Activated CD4-positive, alpha-beta T cell treated with anti-CD3 and anti-CD28 coated beads for 24 hours (primary cell): ENCODE measurements around the gene OR10A6.

Experiments used
- DNase-seq, 2 donors: peaks; one replicate each; pipeline ENCODE4 v3.0.0-alpha.2; 2020; ENCODE audit warnings: low read depth in 2 of 2

OR10A6 gene

GRCh38 chr11:7931168-7931567, at the start of gene OR10A6:
TSS of gene OR10A6 (minus strand) at chr11:7931268. CDS start at chr11:7928662, 2,606 bp downstream.
- no peak for DNase-seq

GRCh38 chr11:7977232-7977917, 46.3 kb upstream of the OR10A6 start:
- no peak for DNase-seq

- no peak for DNase-seq
Observed at GRCh38 chr11:7974668-7975067, 43.6 kb upstream of the OR10A6 start.

DNA sequence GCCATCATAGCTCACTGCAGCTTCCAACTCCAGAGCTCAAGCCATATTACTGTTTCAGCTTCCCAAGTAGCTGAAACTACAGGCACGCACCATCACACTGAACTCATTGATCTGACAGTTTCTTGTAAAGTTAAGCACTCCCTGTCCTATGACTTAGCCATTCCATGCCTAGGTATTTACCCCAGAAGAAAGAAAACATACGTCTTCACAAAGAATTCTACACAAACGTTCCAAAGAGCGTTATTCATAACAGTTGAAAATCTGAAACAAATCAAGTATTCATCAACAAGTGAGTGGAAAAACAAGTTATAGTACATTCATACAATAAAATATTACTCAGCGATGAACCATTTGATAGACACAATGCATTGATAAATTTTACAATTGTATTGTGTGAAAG, 41.9 kb upstream of the OR10A6 start:
- DNase-seq = no peak

- no peak for DNase-seq
Observed at GRCh38 chr11:7971846-7972245, 40.8 kb upstream of the OR10A6 start.

GRCh38 chr11:7969756-7970646, 38.9 kb upstream of the OR10A6 start:
- no peak for DNase-seq

DNA sequence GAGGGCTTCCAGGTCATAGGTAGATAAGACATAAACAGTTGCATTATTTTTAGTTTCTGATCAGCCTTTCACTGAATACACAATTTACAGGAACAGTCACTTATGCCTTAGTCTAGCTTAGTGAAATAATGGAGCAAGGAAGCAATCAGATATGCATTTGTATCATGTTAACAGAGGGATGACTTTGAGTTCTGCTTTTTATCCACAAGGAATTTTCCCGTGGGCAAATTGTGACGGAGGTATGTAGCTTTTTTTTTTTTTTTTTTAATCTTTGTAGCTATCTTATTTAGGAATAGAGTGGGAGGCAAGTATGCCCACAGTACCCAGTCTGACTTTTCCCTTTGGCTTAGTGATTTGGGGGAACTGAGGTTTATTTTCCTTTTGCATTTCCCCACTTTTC, 37.6 kb upstream of the OR10A6 start:
- DNase-seq = no peak

- no peak for DNase-seq
Observed at GRCh38 chr11:7967826-7968225, 36.8 kb upstream of the OR10A6 start.

- no peak for DNase-seq
Observed at GRCh38 chr11:7967097-7967496, 36.0 kb upstream of the OR10A6 start.

DNA sequence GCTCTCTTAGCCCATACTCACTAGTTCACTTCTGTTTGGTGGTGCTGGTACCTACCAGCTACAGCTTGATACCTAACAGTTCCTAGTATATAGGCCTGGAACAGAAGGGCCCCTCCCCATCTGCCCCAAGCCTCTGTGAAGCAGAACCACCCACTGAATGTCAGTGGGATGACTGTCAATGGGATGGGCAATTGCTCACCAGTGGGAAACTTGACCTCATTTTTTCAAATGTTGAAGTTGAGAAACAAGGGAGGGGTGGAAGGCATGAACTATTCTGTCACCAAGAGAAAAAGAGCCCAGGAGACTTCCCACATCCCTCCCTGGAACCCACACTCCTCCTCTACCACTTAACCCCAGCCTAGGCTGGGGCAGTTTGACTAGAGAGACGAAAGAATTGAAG, 34.3 kb upstream of the OR10A6 start, which contains the start of gene NLRP10:
Gene NLRP10 (minus strand): TSS at position 62 of the 400 bp plus-strand sequence. CDS start 1,952 bp downstream, outside the sequence.
- no peak for DNase-seq

DNA sequence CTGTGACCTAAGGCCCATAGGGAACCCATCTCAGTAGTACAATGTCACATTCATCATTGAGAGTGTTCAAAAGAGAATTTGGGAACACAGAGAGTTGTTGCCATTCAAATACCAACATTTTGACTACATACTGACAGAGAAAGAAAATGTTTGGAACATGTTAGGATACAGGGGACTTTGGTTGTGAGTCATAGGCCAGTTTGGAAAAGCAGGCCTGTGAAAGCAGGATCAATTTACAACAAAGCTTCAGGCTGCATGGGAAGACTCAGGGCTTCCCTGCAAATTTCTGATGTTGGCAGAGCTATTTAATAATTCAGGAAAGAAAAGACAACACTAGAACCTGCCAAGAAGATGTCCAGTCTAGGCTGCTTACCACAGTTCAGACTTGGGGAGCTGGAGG, 33.8 kb upstream of the OR10A6 start:
- DNase-seq = no peak

DNA sequence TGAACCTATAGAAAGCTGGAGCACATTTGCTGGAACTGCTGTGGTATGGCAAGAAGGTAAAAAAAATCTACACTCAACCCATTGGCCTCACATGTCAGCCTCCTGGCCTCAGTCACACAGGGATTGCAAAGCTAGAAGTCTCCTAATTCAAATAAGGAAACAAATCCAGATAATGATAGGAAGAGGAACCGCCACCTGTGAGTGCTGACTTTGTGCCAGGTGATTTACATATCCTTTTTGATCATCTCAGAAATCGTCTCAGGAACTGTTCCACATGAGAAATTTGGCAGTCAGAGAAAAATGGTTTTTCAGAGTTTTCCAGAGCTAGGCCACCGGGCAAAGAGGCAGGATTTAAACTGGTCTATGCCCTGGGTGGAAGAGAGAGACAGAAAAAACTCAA, 33.2 kb upstream of the OR10A6 start:
- DNase-seq = no peak

- no peak for DNase-seq
Observed at GRCh38 chr11:7955191-7955590, 24.1 kb upstream of the OR10A6 start.

- no peak for DNase-seq
Observed at GRCh38 chr11:7949934-7950333, 18.9 kb upstream of the OR10A6 start.

GRCh38 chr11:7944123-7944522, 13.1 kb upstream of the OR10A6 start:
- no peak for DNase-seq

DNA sequence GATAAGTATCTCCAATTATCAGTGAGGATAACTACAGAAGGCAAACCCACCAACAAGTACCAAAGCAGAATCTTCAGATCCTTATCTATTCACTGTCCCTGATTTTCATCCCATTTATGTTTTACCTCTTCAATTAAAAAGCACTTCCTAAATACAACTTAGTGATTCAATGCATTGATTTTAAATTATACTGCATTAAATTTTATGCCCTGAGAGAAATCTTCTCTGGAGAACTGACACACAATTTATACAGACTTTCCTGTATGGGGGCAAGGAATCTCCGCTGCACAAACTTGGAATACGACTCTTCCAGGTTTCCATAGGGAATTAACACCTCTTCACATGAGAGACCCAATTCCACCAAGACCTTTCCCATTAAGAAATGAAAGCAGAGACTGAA, 10.5 kb upstream of the OR10A6 start, which contains the start of gene OR10A3:
Gene OR10A3 (minus strand): TSS at position 101 of the 400 bp plus-strand sequence. CDS start 2,188 bp downstream, outside the sequence.
- DNase-seq = no peak

- no peak for DNase-seq
Observed at GRCh38 chr11:7941146-7941545, 10.1 kb upstream of the OR10A6 start.

DNA sequence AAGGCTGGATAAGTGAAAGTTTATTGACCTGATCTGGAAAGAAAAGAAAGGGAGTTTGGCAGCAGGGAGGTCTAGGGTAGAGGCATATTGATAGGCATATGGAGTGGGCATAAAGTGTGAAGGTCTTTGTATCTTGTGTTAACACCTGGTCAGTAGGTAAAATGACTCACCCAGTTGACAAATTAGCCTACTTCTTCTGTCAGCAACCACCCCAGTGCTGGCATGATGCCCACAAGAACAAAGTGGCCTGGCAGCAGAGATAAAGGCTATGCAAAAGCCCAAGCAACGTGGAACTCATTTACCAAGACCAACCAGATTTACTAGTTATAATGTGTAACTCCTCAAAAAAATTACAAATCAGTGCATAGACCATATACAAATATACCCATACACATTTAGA, 5.5 kb upstream of the OR10A6 start:
- no peak for DNase-seq

- no peak for DNase-seq
Observed at GRCh38 chr11:7927635-7928034, 3.4 kb downstream of the OR10A6 start.

DNA sequence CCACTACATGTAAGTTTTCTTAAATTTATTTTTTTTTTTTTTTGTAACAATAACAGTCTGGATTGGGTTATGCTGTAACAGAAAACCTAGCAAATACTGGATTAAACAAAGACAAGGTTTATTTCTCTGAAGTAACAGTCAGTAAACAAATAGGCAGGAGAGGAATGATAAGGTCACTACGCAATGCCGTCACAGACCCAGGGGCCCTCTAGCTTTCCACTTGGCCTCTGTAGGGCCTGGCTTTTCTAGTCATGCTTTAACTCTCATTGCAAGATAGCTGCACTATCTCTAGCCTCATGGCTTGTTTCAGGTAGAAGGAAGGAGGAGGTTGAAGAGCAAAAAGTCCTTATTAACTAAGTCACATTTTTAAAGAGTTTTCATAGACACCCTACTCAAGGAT, 6.5 kb downstream of the OR10A6 start:
- DNase-seq = no peak

GRCh38 chr11:7918141-7918540, 12.9 kb downstream of the OR10A6 start:
- no peak for DNase-seq

- no peak for DNase-seq
Observed at GRCh38 chr11:7911011-7911410, 20.1 kb downstream of the OR10A6 start.

DNA sequence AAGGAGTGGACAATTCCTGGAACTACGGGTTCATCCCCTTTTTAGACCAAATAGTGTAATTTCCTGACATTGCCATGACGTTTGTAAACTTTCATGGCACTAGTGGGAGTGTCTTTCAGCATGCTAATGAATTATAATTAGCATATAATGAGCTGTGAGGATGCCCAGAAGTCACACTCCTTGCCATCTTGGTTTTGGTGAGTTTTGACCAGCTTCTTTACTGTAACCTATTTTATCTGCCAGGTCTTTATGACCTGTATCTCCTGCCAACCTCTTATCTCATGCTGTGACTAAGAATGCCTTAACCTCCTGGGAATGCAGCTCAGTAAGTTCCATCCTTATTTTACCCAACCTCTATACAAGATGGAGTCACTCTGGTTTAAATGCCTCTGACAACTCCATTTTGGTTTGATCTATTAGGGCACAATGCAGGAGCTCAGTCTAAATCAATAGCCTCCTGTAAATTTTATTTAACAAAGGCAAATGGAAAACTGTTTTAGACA, 20.7 kb downstream of the OR10A6 start:
- no peak for DNase-seq
